GM10266 (cell line): ENCODE results near the gene BCO2.

Experiments used
- DNase-seq: peaks from one replicate; pipeline ENCODE4 v3.0.0; 2012; ENCODE audit errors: extremely low spot score
- TF ChIP-seq, protein P1 (sequence below): IDR thresholded peaks from 2 replicates; pipeline ENCODE4 v1.5.1; 2012; ENCODE audit warnings: mild to moderate bottlenecking, low read depth; ENCODE audit not compliant: control insufficient read depth, insufficient read depth; ENCODE audit errors: missing control alignments

Gene BCO2

DNA sequence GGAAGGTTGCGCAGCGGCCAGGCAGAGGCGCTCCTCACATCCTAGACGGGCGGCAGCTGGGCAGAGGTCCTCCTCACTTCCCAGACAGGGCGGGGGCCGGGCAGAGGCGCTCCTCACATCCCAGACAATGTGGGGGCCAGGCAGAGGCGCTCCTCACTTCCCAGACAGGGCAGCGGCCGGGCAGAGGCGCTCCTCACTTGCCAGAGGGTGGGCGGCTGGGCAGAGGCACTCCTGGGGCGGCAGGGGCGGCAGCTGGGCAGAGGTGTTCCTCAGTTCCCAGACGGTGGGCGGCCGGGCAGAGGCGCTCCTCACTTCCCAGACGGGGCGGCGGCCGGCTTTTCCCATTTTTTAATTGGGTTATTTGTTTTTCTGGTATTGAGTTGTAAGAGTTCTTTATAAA lies 30.8 kb downstream of the BCO2 start:
- no peak for DNase-seq
- TF ChIP-seq, protein P1, sequence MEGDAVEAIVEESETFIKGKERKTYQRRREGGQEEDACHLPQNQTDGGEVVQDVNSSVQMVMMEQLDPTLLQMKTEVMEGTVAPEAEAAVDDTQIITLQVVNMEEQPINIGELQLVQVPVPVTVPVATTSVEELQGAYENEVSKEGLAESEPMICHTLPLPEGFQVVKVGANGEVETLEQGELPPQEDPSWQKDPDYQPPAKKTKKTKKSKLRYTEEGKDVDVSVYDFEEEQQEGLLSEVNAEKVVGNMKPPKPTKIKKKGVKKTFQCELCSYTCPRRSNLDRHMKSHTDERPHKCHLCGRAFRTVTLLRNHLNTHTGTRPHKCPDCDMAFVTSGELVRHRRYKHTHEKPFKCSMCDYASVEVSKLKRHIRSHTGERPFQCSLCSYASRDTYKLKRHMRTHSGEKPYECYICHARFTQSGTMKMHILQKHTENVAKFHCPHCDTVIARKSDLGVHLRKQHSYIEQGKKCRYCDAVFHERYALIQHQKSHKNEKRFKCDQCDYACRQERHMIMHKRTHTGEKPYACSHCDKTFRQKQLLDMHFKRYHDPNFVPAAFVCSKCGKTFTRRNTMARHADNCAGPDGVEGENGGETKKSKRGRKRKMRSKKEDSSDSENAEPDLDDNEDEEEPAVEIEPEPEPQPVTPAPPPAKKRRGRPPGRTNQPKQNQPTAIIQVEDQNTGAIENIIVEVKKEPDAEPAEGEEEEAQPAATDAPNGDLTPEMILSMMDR = no peak

DNA sequence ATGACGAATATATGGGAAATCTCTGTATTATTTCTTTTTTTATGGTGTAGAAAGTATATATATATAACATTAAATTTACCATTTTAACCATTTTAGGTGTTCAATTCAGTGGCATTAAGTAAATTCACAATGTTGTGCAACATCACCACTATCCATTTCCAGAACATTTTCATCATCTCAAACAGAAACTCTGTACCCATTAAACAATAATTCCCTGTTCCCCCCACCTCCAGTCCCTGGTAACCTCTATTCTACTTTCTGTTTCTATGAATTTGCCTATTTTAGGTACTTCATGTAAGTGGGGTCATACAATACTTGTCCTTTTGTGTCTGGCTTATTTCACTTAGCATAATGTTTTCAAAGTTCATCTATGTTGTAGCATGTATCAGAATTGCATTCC lies 35.6 kb downstream of the BCO2 start:
- TF ChIP-seq, protein P1 = no peak

DNA sequence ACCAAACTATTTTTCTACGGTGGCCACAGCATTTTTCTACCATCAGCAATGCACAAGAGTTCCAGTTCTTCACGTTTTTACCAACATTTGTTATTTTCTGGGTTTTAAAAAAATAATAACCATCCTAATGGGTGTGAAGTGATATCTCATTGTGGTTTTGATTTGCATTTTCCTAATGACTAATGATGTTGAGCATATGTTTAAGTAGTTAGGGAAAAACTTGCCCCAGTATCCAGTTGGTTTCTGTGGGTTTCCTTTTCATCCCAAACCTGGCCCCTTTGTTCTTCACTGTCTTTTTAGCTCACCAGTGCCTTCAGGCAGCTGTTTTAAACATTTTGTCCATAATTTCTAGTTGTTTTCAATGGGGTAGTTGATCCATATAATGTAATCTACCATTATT lies 36.2 kb downstream of the BCO2 start:
- TF ChIP-seq, protein P1 = no peak
- no peak for DNase-seq

More for the DNA sequence above, 35.6 kb downstream of the BCO2 start:
- DNase-seq = no peak

DNA sequence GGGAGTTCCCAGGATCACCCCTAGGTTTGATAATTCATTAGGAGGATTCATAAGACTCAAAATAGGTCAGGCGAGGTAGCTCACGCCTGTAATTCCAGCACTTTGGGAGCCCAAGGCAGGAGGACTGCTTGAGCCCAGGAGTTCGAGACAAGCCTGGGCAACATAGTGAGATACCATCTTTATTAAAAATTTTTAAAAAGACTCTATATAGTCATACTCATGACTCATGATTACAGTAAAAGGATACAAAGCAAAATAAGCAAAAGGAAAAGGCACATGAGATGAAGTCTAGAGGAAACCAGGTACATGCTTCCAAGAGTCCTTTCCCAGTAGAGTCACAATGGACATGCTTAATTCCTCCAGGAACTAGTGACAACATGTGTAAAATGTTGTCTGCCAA lies 37.0 kb downstream of the BCO2 start:
- no peak for DNase-seq
- TF ChIP-seq, protein P1 = no peak

DNA sequence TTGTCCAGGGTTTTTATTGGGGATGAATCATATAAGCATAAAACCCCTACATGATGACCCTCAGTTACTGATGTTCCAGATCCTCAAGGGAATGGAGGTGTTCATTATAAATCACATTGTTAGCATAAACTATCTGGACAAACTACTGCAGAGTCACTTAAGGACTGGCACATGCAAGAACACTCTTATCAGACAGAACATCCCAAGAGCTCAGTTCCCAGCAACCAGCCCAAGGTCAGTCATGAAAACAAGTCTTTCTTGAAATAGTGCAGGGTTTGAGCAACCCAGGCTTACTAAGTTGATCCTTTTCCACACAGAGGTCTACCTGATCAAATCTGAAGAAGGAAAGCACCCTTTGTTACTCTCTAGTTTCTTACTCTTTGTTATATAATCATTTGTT lies 37.4 kb downstream of the BCO2 start:
- TF ChIP-seq, protein P1 = no peak
- DNase-seq = no peak

DNA sequence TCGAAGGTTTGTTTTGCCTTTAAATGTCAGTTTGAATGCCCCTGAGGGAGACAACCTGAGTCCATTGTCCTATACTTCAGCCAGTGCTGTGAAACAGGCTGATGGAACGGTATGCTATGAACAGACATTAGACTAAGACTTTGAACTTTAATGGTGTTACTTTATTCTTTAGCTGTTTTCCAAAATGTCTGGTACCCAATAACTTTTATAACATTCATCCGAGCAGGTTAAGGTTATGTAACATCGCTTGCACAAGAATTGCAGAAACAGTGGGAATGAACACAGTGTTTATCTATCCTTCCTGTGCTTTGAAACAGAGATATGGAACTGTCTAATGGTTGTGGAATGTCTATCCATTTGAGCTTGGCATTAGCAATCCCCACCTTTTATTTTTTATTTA lies 38.4 kb downstream of the BCO2 start:
- TF ChIP-seq, protein P1 = no peak
- DNase-seq = no peak

DNA sequence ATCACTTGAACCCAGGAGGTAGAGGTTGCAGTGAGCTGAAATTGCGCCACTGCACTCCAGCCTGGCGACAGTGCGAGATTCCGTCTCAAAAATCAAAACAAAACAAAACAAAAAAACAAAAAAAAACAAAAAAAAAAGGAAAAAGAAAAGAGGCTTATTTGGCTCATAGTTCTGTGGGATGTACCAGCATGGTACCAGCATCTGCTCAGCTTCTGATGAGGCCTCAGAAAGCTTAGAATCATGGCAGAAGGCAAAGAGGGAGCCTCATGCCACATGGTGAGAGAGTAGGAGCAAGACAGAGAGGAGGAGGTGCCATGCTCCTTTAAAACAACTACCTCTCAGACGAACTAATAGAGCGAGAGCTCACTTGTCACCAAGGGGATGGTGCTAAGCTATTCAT lies 40.3 kb downstream of the BCO2 start:
- no peak for DNase-seq
- TF ChIP-seq, protein P1 = no peak
